Measurements from ENCODE around the gene MPST. TPM values are rescaled to one million over a fixed set of nuclear protein-coding genes. Genes with fewer than 3 reads are reported as not detected.
"Not testable (repeated sequence)": the region's sequence is repeated elsewhere in the genome, so short reads cannot be mapped to it uniquely, and the experiment has no call there.

The MPST gene
- polyA plus RNA-seq, 1 donor = 42.7 TPM

DNA sequence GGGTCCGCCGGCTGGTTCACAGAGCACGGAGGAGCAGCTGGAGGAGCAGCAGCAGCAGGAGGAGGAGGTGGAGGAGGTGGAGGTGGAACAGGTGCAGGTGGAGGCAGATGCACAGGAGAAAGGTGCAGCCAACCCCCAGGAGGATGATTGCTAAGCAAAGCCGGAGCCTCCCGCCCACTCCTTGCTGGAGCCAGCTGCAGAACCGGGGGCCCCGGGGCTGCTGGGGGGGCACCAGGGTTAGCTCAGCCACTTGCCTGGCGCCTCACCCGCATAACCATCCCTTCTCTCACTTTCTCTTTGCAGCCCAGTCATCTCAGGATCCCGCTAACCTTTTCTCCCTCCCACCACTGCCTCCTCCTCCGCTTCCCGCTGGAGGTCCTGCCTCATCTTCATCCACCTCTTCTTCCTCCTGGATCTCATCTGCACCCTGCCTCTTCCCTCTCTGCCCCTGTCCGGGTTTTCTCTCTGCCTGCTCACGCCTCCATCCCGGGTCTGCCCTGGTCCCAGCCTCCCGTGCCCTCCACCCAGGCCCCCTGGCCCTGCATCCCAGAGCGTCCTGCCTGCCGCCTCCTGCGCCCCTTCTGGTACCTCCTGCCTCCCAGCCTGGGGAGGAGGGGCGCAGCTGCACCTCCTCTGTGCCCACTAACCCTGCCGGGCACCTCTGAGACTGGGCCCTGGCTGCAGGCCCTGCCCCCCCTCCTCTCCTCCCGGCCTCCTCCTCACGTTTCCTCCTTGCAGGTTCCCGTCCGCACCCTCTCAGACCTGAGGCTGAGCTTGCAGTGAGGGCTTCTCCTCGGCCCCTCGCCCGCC, 41.5 kb downstream of the MPST start:
- DNase-seq (ENCODE audit: low read depth) = no peak

DNA sequence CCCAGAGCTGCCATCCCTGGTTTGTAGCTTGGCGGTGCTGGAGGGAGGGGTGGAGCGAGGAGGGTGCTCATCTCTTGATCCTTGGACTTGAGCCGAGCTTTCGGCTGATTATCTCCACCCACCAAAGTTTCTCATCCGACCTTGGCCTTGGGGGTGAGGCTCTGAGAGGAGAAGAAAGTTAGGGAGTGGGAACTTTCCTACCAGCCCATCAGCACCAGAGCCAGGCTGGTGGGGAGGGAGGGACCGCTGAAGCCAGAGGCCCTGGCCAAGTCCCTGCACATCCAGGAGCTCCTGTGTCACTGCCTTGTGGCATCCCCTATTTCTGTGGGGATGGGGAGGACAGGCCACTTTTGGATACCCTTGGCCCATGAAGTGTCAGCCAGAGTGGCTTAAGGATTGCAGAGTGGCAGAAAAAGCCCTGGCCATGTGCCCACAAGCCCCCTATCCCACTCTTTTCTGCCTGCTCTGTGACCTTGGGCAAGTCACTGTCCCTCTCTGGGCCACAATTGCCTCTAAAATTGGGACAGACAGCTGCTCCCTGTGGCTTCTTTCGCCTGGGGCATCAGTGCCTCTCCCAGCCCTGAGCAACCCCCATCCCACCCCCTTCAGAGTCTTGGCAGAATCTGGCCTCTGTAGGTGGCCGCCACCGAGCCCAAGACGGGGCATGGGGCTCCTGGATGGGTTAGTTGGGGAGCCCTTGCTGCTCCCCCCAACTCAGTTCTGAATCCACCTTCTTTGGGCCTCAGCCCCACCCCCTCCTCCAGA, 42.3 kb downstream of the MPST start:
- DNase-seq (ENCODE audit: low read depth) = no peak

DNA sequence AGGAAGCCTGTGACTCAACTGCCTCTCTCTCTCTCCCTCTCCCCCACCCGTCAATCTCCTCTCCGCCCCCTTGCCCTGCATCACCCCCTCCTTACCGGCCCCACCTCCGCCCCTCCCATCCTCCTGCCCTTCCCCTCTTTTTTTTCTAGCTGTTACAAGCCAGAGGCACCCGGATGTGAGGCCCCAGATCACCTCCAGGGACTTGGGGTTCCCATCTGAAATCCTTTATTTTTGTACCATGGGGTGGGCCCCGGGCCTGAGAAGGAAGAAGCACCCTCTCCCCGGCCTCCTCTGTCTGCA, 42.8 kb downstream of the MPST start:
- DNase-seq (ENCODE audit: low read depth) = no peak

DNA sequence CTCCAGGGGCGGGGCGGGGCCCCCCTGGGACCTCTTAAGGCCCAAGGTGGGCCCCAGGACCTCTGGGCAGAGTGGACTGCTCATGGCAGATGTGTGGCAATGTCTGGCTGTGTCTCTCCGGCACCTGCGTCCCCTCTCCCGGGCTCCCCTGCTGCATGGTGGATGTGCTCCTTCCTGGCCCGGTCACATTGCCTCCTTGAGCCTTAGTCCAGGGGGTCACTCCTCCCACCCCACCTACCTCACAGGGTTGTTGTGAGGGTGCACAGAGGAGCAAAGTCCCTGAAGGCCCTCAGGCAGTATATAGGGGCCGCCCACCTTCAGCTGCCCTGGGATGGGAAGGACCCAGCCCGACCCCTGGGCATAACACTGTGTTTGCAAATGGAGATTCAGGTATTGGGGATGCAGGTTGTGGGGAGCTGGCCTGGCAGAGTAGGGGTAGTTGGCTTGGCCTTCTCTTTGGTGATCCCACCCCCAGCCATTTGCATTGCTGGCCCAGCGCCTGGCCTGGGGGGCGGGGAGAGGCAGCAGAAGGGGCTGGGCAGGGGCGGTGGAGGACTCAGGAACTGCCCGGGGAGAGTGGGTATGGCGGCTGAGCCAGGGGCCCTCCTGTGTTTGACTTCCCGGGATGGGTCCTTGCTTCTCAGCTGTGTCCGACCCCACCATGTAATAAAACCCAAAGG, 43.3 kb downstream of the MPST start:
- DNase-seq (ENCODE audit: low read depth) = no peak

DNA sequence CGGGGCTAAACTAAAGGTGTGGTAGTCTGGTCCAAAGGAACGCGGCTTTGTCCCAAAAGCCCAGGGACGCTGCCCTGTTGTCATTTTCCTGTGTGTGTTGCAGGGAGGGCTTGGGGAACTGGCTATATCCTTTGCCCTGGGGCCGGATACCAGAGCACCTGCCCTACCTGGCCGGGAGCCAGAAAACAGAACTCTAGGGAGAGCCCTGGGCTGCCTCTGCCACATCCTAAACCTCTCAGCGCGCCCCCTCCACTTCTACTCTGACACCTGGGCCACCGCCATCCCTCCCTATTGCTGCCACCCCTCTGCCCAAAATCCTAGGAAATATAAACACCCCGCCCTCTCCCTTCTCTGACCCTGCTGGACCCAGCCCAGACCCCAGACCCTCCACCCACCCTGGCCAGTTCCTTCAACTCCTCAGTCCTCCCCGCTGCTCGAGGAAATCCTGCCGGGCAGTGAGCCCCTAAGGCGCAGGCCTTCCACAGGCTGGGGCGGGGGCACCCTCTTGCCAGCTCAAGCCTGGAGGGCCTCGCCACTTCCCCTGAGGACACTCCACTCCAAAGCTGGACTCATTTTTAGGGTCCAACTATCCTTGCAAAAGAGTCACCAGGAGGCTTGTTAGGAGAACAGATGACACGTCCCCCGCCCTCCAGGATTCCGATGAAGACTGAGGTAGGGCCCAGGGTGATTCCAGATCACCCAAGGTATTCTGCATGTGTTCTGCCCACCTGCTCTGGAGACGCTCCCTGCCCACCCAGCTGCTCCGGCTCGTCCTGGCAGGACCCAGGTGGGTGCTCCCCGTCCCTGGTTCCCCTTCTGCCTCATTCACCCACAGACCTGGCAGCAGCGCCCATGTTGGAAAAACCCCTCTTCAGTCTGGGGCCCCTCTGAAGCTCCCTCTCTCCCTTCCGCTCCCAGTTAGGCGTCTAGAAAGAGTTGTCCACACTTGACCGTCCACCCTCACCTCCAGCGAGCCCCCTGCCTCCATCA, 44.2 kb downstream of the MPST start:
- no peak for DNase-seq (ENCODE audit: low read depth)

DNA sequence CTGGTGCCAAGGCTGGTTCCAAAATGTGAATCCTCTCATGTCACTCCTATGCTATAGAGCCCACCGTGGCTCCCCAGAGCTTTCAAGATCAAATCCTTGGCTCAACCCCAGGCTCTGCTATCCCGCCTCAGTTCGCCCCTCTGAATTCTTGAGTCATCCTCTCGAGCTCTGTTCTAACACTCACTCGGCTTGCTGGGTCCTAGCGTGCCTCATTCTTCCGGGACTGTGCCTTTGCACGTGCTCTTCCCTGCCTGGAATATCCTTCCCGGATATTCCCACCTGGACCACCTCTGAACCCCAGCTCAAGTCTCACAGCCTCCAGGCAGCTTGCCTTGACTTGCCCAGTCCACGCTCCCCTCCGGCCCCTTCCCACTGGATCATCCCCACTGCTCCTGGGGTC, 45.0 kb downstream of the MPST start:
- no peak for DNase-seq (ENCODE audit: low read depth)

DNA sequence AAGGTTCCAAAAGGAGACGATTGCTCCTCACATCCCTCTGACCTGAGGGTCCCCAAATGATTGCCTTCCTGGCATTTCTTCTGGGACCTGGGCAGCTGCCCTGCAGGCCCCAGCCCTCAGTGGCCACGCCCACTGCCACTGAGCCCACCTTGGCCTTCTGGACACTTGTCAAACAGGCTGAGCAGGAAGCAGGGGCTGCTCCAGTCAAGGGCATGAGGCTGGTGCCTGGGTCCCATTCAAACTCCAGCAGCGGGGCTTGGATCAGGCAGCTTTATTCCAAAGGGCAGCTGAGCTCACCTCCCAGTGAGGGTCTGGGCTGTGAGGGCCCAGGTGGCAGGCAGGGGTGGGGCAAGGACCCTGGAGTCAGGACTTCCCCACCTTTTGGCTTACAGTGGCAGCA, 45.6 kb downstream of the MPST start:
- no peak for DNase-seq (ENCODE audit: low read depth)

DNA sequence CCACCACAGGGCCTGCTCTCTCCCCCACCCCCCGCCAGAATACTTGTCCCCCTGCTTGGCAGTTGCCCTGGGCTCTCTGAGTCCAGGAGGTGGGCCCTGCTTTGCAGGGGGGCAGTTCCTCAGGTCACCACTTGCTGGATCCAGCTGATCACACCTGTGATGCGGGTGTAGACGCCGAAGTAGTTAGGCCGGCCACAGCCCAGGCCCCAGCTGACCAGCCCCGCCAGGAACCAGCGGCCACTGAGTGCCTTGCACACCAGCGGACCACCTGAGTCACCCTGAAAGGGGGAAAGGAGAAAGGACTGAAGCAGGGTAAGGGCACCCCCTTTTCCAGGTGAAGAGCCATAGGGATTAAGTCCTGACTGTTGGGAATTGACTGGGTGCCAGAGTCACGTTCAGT, 46.4 kb downstream of the MPST start:
- no peak for DNase-seq (ENCODE audit: low read depth)

DNA sequence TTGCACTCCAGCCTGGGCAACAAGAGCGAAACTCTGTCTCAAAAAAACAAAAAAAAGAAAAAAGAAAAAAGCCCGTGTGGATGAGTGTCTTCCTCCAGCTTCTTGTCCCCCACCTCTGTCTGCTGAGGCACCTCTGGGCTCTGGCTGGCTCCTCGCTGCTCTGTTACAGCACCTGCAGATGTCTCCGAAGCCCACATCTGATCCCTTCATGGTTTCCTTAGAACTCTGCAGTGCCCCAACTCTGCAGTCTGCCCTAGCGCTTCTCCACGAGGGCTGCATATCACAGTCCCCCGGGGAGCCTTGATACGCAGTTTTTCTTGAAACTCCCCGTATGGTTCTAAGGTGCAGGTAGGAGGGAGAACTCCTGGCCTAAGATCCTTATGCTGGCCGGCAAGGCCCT, 47.9 kb downstream of the MPST start:
- no peak for DNase-seq (ENCODE audit: low read depth)

DNA sequence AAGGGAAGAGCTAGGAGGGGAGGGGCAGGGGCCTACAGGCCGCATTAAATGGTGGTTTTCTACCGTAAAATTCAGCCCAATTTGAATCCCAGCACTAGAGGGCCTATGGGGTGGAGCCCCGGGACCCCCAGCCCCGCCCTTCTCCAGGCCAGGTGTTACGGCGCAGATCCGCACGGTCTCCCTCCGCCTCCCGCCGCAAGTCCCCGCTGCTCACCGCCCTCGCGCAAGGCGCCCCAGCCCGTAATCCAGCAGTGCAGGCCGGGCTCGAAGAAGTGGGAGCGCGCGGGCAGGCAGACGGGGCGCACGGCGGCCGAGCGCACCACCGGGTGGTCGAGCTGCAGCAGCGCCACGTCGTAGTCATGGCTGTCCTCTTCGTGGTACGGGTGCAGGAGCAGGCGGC, 49.3 kb downstream of the MPST start:
- no peak for DNase-seq (ENCODE audit: low read depth)

DNA sequence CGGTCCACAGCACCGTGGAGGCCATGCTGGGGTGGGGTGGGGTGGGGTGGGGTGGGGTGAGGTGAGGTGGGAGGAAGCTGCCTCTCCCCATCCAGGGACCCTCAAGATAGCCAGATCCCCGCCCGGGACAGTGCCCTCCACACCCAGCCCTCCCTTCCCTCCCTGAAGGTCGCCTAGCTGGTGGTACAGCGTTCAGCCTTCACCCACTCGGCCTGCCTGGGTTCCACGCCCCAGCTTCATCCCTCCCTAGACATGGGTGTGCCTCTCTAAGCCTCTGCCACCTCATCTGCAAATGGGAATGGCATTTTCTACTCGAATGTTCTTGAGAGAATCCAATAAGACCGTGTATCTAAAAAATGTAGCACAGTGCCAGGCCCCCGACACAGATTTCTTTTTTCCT, 49.8 kb downstream of the MPST start:
- no peak for DNase-seq (ENCODE audit: low read depth)

DNA sequence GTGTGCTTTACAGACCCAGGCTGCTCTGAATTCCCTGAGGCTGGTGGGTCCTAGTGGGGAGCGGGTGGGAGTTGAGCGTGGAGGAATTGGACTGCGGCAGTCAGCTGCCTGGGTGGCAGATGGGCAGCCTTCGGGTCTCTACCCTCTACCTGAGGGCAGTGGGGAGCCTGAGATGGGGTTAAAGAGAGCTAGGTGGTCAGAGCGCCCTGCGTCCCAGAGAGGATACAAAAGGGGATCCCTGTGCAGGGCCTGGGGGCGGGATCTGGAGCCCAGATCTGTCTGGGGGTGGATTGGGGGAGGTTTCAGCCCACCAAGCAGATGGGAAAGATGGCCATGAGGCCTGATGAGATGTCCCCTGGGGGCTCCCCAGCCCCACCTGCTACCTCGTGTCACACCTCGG, 50.2 kb downstream of the MPST start:
- no peak for DNase-seq (ENCODE audit: low read depth)

DNA sequence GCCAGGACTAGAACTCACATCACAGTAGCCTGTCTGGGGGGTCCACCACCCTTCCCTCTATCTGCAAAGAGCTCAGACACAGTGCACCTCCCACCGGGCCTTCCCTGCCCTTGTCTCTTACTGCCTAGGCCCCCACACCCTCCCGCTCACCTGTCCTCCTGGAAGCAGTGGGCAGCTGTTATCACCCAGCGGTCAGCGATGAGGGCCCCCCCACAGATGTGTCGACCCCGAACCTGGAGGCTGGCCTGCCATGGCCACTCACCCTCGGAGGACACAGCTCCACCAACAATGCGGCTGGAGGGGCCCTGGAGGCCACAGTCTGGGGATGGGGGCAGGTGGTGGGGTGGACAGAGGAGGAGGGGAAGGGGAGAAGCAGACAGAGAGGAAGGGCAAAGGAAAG, 50.8 kb downstream of the MPST start:
- DNase-seq (ENCODE audit: low read depth) = no peak

DNA sequence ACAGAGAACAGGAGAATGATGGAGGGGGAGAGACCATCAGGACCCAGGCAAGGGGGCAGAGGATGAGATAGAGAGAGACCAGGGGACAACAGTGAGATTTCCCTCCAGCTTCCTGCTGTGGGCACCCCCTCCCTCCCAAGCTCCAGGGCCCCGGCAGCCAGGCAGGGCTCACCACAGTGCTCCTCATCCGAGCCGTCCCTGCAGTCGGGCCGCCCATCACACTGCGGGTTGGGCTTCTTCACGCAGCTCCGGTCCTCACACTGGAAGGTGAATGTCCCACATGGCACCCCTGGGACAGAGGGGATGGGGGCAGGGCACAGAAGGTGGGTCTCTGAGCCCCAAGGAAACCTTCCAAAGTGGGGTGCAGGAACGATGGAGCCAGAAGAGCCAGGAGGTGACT, 51.2 kb downstream of the MPST start:
- DNase-seq (ENCODE audit: low read depth) = no peak

DNA sequence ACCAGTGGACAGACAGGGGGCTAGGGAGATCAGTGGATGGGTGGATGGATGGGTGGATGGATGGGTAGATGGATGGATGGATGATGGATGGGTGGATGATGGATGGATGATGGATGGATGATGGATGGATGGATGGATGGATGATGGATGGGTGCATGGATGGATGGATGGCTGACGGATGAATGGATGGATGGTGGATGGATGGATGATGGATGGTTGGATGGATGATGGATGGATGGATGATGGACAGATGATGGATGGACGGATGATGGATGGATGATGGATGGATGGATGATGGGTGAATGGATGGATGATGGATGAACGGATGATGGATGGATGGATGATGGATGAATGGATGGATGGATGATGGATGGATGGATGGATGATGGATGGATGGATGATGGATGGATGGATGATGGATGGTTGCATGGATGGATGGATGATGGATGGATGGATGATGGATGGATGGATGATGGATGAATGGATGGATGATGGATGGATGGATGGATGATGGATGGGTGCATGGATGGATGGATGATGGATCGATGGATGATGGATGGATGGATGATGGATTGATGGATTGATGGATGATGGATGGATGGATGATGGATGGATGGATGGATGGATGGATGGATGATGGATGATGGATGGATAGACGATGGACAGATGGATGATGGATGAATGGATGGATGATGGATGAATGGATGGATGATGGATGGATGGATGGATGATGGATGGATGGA, 52.5 kb downstream of the MPST start:
- DNase-seq (ENCODE audit: low read depth) = not testable (repeated sequence)

DNA sequence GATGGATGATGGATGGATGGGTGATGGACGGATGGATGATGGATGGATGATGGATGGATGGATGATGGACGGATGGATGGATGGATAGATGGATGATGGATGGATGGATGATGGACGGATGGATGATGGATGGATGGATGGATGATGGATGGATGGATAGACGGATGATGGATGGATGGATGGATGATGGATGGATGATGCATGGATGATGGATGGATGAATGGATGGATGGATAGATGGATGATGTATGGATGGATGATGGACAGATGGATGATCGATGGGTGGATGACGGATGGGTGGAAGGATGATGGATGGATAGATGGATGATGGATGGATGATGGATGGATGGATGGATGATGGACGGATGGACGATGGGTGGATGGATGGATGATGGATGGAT, 53.1 kb downstream of the MPST start:
- no peak for DNase-seq (ENCODE audit: low read depth)

DNA sequence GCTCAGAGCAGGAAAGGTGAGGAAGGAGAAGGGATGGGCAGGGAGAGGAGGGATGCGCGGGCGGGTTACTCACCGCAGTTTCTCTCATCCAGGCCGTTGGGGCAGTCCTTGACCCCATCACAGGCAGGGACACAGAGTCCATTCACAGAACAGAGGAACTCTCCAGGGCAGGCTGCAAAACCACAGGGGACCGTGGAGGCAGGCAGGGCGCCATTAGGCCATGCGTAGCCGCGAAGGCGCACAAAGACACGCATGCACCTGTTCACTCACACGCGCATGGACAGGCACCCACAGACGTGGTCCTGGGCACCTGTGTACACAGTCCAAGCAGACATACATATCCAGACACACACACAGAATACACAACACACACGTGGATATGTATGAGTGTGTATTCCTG, 55.0 kb downstream of the MPST start:
- DNase-seq (ENCODE audit: low read depth) = no peak

DNA sequence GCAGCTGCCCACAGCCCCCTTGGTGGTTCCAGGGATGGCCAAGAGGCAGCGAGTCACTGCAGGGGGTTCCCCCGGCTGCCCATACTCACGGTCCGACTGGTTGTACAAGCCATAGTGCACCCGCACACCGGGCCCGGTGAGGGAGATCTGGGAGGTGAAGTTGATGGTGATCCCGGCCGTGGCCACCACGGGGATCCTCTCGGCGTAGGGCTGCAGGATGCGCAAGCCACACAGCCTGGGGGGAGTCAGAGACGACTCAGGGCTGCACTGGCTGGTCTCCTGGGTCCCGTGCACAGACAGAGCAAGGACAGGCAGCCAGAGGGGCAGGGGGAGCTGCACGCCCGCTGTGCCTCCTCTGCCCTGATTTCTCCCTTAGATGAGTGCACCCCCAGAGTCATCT, 55.5 kb downstream of the MPST start:
- no peak for DNase-seq (ENCODE audit: low read depth)

DNA sequence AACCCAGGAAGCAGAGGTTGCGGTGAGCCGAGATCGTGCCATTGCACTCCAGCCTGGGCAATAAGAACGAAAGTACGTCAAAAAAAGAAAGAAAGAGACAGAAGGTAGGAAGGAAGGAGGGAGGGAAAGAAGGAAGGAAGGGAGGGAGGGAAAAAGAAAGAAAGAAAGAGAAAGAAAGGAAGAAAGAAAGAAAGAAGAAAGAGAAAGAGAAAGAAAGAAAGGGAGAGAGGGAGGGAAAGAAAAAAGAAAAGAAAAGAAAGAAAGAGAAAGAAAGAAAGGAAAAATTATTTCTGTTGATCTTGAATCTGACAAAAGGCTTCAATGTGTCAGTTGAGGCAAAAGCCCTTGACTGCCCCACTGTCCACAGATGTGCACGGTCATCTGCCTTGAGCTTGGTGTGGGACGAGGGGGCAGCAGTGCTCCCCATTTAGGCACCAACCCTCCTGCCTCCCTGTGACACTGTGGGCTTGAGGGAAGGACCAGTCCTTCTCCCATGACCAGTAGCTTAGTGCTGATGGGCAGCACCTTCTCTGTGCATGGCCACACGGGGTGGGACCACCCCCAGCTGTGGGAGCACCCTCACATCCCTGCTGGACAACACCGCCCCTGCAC, 56.4 kb downstream of the MPST start:
- no peak for DNase-seq (ENCODE audit: low read depth)

DNA sequence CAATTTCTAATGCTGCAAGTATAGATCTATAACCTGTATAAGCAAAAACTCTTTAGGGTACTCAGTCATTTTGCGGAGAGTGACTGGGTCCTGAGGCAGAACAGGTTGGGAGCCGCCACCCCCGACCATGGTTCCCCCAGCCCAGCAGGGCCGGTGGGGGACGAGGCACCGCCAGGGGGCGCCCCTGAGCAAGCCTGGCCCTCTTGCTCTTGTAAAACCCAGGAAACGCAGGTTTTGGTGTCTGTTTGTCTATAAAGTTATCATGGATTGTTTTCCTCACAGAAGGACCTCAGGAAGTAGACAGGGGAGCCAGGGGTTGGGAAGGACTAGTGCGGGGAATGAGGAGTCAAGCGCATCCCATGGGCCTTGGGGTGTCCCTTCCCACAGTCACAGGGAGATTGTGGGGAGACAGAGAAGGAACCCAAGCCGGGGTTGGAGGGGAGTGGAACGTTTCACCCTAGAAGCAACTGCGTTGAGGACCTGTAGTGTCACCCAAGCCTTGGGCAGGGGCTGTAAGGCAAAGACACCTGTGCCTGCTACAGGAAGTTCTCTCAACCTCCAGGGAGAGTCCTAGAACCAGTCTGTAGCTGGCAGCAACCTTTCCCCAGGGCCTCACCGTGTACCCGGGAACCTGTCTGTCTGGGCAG, 58.4 kb downstream of the MPST start:
- no peak for DNase-seq (ENCODE audit: low read depth)
